ENCODE data around the gene EIF3CL.
"Not testable (repeated sequence)": the region's sequence is repeated elsewhere in the genome, so short reads cannot be mapped to it uniquely, and the experiment has no call there.

The EIF3CL gene

GRCh38 chr16:28403220-28404072 lies at the start of gene EIF3CL:
Gene EIF3CL, minus strand, starts transcription at chr16:28403841. Its CDS starts 223 bp downstream, at chr16:28403618.
- H3K4me1 ChIP-seq (ENCODE audit: insufficient read depth, low read length); H3K36me3 ChIP-seq (ENCODE audit: insufficient read depth, low read length); H3K27ac ChIP-seq (ENCODE audit: low read depth, low read length); H3K9me3 ChIP-seq (ENCODE audit: low read length); H3K4me3 ChIP-seq (ENCODE audit: low read depth in 1 of 2, low read length in 2 of 2); H3K27me3 ChIP-seq (ENCODE audit: control insufficient read depth in 1 of 2, insufficient read depth in 2 of 2, low read length in 2 of 2); H3K9ac ChIP-seq (ENCODE audit: low read length): not testable (repeated sequence)

DNA sequence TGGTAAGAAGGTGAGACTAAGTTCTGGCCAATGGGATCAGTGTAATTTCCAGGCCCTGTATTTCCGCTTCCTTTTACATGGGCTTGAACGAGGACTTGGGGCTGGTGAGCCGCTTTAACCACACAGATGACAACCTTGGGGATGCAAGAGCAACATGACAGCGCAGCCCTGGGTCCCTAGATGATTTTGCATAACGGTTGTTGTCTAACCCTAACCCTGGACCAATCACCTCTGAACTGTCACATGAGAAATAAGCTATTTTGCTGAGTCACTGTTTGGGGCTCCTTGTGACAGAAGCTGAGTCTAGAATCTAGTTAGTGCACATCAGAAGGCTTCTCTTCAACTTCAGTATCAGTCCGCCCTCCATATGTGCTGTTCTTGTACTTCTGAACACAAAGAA lies 43.4 kb upstream of the EIF3CL start:
- not testable (repeated sequence) for H3K9me3 ChIP-seq (ENCODE audit: low read length); H3K27me3 ChIP-seq (ENCODE audit: control insufficient read depth in 1 of 2, insufficient read depth in 2 of 2, low read length in 2 of 2); H3K27ac ChIP-seq (ENCODE audit: low read depth, low read length); H3K4me3 ChIP-seq (ENCODE audit: low read depth in 1 of 2, low read length in 2 of 2); H3K36me3 ChIP-seq (ENCODE audit: insufficient read depth, low read length); H3K9ac ChIP-seq (ENCODE audit: low read length); H3K4me1 ChIP-seq (ENCODE audit: insufficient read depth, low read length)

DNA sequence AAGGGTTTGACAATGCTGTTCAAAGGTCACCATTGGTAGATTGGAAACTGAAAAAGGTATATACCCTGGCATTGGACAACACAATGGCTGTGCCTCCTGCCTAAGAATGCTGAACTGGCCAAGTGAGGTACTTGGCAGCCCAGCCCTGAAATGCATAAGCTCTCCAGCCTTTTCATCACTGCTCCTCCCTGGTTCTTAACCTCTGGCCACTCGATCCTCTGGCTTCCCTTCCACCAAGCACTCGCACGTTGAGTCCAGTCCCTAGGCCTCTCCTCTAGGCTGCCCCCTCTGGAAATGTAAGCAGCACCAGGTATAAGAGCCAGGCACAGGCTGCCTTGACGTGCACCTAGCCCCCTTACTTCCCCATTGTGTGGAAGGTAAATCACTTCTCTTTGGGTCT lies 42.7 kb upstream of the EIF3CL start:
- H3K9ac ChIP-seq (ENCODE audit: low read length); H3K4me3 ChIP-seq (ENCODE audit: low read depth in 1 of 2, low read length in 2 of 2); H3K9me3 ChIP-seq (ENCODE audit: low read length); H3K36me3 ChIP-seq (ENCODE audit: insufficient read depth, low read length); H3K27me3 ChIP-seq (ENCODE audit: control insufficient read depth in 1 of 2, insufficient read depth in 2 of 2, low read length in 2 of 2); H3K4me1 ChIP-seq (ENCODE audit: insufficient read depth, low read length); H3K27ac ChIP-seq (ENCODE audit: low read depth, low read length): not testable (repeated sequence)

- H3K27ac ChIP-seq (ENCODE audit: low read depth, low read length); H3K4me3 ChIP-seq (ENCODE audit: low read depth in 1 of 2, low read length in 2 of 2); H3K36me3 ChIP-seq (ENCODE audit: insufficient read depth, low read length); H3K4me1 ChIP-seq (ENCODE audit: insufficient read depth, low read length); H3K27me3 ChIP-seq (ENCODE audit: control insufficient read depth in 1 of 2, insufficient read depth in 2 of 2, low read length in 2 of 2); H3K9ac ChIP-seq (ENCODE audit: low read length); H3K9me3 ChIP-seq (ENCODE audit: low read length): not testable (repeated sequence)
Measured at GRCh38 chr16:28443943-28444342, 40.3 kb upstream of the EIF3CL start.

DNA sequence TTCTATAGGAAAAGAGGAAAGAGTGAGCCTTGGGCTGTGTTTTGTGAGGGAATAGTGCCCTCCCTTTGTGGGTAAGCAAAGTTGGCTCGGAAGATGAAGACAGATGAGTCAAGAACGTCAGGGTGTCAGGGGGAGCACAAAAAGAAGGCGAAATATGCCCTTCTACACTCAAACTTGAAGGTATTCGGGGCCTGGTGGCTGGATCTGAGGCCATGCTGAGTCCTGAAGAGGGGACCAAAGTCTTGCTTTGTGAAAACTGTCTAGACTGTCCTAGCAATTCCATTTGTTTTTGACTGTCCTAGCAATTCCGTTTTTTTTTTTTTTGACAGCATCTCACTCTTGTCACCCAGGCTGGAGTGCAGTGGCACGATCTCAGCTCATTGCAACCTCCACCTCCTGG lies 35.3 kb upstream of the EIF3CL start:
- H3K9me3 ChIP-seq (ENCODE audit: low read length); H3K9ac ChIP-seq (ENCODE audit: low read length); H3K27ac ChIP-seq (ENCODE audit: low read depth, low read length); H3K4me1 ChIP-seq (ENCODE audit: insufficient read depth, low read length); H3K4me3 ChIP-seq (ENCODE audit: low read depth in 1 of 2, low read length in 2 of 2); H3K27me3 ChIP-seq (ENCODE audit: control insufficient read depth in 1 of 2, insufficient read depth in 2 of 2, low read length in 2 of 2); H3K36me3 ChIP-seq (ENCODE audit: insufficient read depth, low read length): not testable (repeated sequence)

DNA sequence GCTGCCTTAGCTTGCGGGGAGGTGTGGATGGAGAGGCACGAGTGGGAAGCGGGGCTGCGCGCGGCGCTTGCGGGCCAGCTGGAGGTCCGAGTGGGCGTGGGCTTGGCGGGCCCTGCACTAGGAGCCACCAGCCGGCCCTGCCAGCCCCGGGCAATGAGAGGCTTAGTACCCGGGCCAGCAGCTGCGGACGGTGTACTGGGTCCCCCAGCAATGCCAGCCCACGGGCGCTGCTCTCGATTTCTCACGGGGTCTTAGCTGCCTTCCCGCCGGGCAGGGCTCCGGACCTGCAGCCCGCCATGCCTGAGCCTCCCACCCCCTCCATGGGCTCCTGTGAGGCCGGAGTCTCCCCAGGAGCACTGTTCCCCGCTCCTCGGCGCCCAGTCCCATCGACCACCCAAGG lies 31.7 kb upstream of the EIF3CL start:
- not testable (repeated sequence) for H3K27me3 ChIP-seq (ENCODE audit: control insufficient read depth in 1 of 2, insufficient read depth in 2 of 2, low read length in 2 of 2)

GRCh38 chr16:28426060-28426680 lies 22.5 kb upstream of the EIF3CL start:
- H3K27me3 ChIP-seq (ENCODE audit: control insufficient read depth in 1 of 2, insufficient read depth in 2 of 2, low read length in 2 of 2); H3K9ac ChIP-seq (ENCODE audit: low read length); H3K36me3 ChIP-seq (ENCODE audit: insufficient read depth, low read length); H3K27ac ChIP-seq (ENCODE audit: low read depth, low read length); H3K9me3 ChIP-seq (ENCODE audit: low read length); H3K4me3 ChIP-seq (ENCODE audit: low read depth in 1 of 2, low read length in 2 of 2); H3K4me1 ChIP-seq (ENCODE audit: insufficient read depth, low read length): not testable (repeated sequence)

More for the DNA sequence above, 31.7 kb upstream of the EIF3CL start:
- H3K27ac ChIP-seq (ENCODE audit: low read depth, low read length); H3K36me3 ChIP-seq (ENCODE audit: insufficient read depth, low read length); H3K4me3 ChIP-seq (ENCODE audit: low read depth in 1 of 2, low read length in 2 of 2); H3K9ac ChIP-seq (ENCODE audit: low read length); H3K4me1 ChIP-seq (ENCODE audit: insufficient read depth, low read length); H3K9me3 ChIP-seq (ENCODE audit: low read length): not testable (repeated sequence)

DNA sequence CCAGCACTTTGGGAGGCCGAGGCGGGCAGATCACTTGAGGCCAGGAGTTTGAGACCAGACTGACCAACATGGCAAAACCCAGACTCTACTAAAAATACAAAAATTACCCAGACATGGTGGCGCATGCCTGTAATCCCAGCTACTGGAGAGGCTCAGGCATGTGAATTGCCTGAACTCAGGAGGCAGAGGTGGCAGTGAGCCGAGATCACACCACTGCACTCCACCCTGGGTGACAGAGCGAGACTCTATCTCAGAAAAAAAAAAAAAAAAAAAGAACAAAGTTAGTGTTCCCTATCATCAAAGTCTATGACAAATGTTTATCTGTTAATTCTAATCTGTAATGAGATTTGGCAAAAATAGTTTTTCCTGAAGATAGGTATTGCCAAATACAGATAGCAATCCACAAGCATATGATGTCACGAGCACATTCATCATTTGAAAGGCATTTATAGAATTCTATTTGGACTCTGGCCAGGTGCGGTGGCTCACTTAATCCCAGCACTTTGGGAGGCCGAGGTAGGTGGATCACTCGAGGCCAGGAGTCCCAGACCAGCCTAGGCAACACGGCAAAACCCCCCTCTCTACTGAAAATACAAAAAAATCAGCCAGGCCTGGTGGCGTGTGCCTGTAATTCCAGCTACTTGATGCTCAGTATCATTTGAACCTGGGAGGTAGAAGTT lies 17.6 kb upstream of the EIF3CL start:
- not testable (repeated sequence) for H3K27ac ChIP-seq (ENCODE audit: low read depth, low read length); H3K36me3 ChIP-seq (ENCODE audit: insufficient read depth, low read length); H3K4me1 ChIP-seq (ENCODE audit: insufficient read depth, low read length); H3K9me3 ChIP-seq (ENCODE audit: low read length); H3K9ac ChIP-seq (ENCODE audit: low read length); H3K4me3 ChIP-seq (ENCODE audit: low read depth in 1 of 2, low read length in 2 of 2); H3K27me3 ChIP-seq (ENCODE audit: control insufficient read depth in 1 of 2, insufficient read depth in 2 of 2, low read length in 2 of 2)

DNA sequence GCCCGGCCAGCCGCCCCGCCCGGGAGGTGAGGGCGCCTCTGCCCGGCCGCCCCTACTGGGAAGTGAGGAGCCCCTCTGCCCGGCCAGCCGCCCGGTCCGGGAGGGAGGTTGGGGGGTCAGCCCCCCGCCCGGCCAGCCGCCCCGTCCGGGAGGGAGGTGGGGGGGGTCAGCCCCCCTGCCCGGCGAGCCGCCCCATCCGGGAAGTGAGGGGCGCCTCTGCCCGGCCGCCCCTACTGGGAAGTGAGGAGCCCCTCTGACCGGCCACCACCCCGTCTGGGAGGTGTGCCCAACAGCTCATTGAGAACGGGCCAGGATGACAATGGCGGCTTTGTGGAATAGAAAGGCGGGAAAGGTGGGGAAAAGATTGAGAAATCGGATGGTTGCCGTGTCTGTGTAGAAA lies 13.4 kb upstream of the EIF3CL start:
- H3K9ac ChIP-seq (ENCODE audit: low read length); H3K27me3 ChIP-seq (ENCODE audit: control insufficient read depth in 1 of 2, insufficient read depth in 2 of 2, low read length in 2 of 2); H3K9me3 ChIP-seq (ENCODE audit: low read length); H3K4me3 ChIP-seq (ENCODE audit: low read depth in 1 of 2, low read length in 2 of 2); H3K4me1 ChIP-seq (ENCODE audit: insufficient read depth, low read length); H3K27ac ChIP-seq (ENCODE audit: low read depth, low read length); H3K36me3 ChIP-seq (ENCODE audit: insufficient read depth, low read length): not testable (repeated sequence)

DNA sequence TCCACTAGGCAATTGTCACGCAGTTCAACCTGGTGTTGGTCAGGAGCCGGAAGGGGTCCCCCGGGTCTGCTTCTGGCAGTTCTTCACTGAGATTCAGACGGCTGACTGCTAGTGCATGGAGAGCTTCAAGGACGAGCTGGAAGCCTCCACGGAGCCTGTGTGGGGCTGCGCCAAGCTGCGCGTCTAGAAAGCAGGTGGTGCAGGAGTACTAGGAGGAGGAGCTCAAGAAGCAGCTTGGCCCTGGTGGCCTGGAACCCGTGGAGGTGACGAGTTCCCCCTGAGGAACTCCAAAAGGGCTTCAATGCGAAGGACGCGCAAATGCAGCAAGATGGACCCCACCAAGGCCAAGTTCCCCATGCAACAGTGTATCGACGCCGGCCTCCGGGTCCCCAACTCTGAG lies 10.9 kb upstream of the EIF3CL start:
- not testable (repeated sequence) for H3K9me3 ChIP-seq (ENCODE audit: low read length); H3K27ac ChIP-seq (ENCODE audit: low read depth, low read length); H3K36me3 ChIP-seq (ENCODE audit: insufficient read depth, low read length)

GRCh38 chr16:28413585-28413984 lies 9.9 kb upstream of the EIF3CL start:
- H3K9ac ChIP-seq (ENCODE audit: low read length); H3K27ac ChIP-seq (ENCODE audit: low read depth, low read length); H3K4me3 ChIP-seq (ENCODE audit: low read depth in 1 of 2, low read length in 2 of 2); H3K27me3 ChIP-seq (ENCODE audit: control insufficient read depth in 1 of 2, insufficient read depth in 2 of 2, low read length in 2 of 2); H3K9me3 ChIP-seq (ENCODE audit: low read length); H3K36me3 ChIP-seq (ENCODE audit: insufficient read depth, low read length); H3K4me1 ChIP-seq (ENCODE audit: insufficient read depth, low read length): not testable (repeated sequence)

More for the DNA sequence above, 10.9 kb upstream of the EIF3CL start:
- not testable (repeated sequence) for H3K4me1 ChIP-seq (ENCODE audit: insufficient read depth, low read length); H3K4me3 ChIP-seq (ENCODE audit: low read depth in 1 of 2, low read length in 2 of 2); H3K9ac ChIP-seq (ENCODE audit: low read length); H3K27me3 ChIP-seq (ENCODE audit: control insufficient read depth in 1 of 2, insufficient read depth in 2 of 2, low read length in 2 of 2)

DNA sequence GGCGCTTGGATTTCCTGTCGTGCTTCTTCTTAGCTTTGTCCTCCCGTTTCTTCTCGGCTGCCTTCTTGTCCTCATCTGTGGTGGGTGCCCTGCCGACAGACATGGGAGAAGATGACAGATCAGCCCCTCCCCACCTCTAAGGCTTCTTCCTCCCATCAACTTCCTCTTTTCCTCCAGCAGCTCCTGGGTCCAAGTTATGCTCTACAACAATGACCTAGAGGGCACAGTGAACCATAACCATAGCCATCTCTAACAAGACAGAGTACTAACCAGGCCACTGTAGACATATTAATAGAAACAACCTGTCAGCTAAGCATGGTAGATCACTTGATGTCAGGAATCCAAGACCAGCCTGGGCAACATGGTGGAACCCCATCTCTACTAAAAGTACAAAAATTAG lies 11.6 kb downstream of the EIF3CL start:
- not testable (repeated sequence) for H3K27ac ChIP-seq (ENCODE audit: low read depth, low read length); H3K9me3 ChIP-seq (ENCODE audit: low read length); H3K9ac ChIP-seq (ENCODE audit: low read length)

More for the DNA sequence above, 11.6 kb downstream of the EIF3CL start:
- not testable (repeated sequence) for H3K36me3 ChIP-seq (ENCODE audit: insufficient read depth, low read length); H3K27me3 ChIP-seq (ENCODE audit: control insufficient read depth in 1 of 2, insufficient read depth in 2 of 2, low read length in 2 of 2); H3K4me1 ChIP-seq (ENCODE audit: insufficient read depth, low read length); H3K4me3 ChIP-seq (ENCODE audit: low read depth in 1 of 2, low read length in 2 of 2)
